ENCODE data around the gene SLC25A26.

SLC25A26 gene

DNA sequence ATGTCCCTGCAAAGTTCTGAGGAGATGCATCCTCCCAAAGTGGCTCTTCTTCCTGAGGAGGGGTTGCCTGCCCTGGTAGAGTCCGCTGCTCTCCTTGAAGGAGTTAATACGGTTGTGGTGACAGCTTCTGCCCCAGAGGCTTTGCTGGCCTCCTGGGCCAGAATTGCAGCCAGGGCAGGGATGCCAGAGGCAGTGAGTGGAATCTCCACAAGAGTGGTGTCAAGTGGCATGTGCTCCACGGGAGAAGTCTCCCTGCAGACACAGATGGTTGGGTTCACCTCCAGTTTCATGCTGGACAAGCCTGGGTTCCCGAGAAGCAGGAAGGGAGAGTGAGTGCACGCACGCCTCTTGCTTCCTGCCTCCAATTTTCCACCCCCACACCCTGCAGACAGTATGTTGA, 105.5 kb downstream of the SLC25A26 start:
- Mint-ChIP-seq H3K4me1 (peaks cover 15% of the 10 kb centered on the region), H3K27ac (peak overlapping the region; percentile 12), H3K9me3 (peaks cover 4% of the 10 kb centered on the region), H3K4me3 (no peak overlapping the region), H3K27me3 (ENCODE audit: low read depth, poor library complexity) (no peaks in the 10 kb centered on the region), H3K36me3 (ENCODE audit: low read depth) (no peaks in the 10 kb centered on the region)
- TF ChIP-seq, protein P1, sequence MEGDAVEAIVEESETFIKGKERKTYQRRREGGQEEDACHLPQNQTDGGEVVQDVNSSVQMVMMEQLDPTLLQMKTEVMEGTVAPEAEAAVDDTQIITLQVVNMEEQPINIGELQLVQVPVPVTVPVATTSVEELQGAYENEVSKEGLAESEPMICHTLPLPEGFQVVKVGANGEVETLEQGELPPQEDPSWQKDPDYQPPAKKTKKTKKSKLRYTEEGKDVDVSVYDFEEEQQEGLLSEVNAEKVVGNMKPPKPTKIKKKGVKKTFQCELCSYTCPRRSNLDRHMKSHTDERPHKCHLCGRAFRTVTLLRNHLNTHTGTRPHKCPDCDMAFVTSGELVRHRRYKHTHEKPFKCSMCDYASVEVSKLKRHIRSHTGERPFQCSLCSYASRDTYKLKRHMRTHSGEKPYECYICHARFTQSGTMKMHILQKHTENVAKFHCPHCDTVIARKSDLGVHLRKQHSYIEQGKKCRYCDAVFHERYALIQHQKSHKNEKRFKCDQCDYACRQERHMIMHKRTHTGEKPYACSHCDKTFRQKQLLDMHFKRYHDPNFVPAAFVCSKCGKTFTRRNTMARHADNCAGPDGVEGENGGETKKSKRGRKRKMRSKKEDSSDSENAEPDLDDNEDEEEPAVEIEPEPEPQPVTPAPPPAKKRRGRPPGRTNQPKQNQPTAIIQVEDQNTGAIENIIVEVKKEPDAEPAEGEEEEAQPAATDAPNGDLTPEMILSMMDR (IDR thresholded peaks at IDR 0.05) = no peak
- DNase-seq = peak; percentile 12

DNA sequence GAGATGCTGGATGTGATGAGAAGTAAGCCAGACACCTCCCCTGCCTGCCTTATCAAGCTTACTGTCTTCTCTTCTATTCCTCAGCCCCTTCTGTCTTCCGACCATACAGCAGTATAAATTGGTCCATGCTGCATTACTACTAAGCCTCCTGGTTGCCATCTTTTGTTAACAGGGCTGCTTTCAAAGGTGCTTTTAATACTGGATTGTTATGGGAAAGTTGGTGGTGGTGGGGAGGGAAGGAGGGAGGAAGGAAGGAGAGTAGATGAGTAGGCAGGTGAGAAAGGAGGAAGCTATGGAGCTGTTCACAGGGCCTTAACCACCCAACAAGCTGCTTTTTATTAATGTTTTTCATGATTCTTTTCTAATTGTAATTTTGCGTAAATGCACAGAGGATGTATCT, 114.9 kb downstream of the SLC25A26 start:
- no peak overlapping the region for H3K4me3 Mint-ChIP-seq
- no peak for DNase-seq
- peaks cover 10% of the 10 kb centered on the region for H3K36me3 Mint-ChIP-seq (ENCODE audit: low read depth)
- H3K4me1 Mint-ChIP-seq = no peaks in the 10 kb centered on the region
- H3K9me3 Mint-ChIP-seq = no peaks in the 10 kb centered on the region
- peaks cover 4% of the 10 kb centered on the region for H3K27me3 Mint-ChIP-seq (ENCODE audit: low read depth, poor library complexity)
- peak overlapping the region; percentile 3 for H3K27ac Mint-ChIP-seq
- TF ChIP-seq, protein P1 (IDR thresholded peaks at IDR 0.05) = no peak

DNA sequence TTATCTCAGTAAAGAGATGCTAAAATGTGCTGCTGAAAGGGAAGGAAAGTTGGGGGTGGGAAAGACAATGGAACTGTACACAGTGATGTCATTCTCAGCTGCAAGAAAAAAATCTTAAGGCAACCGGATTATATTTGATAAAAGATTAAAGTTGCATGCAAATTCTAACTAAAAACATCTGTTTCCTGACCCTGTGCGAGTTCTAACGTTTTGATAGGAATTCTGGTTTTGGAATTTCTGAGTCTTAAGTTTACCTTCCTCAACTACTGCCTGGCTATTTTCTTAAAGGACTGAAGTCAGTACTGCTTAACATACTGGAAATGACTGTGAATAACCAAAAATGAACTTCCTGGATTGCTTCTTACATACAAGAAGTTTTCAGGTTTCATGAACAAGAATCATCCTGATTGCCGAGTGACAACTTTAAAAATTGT, 115.5 kb downstream of the SLC25A26 start:
- Mint-ChIP-seq H3K27me3 (ENCODE audit: low read depth, poor library complexity) (peaks cover 4% of the 10 kb centered on the region), H3K4me1 (no peaks in the 10 kb centered on the region), H3K9me3 (no peaks in the 10 kb centered on the region), H3K27ac (no peak overlapping the region), H3K36me3 (ENCODE audit: low read depth) (peaks cover 10% of the 10 kb centered on the region), H3K4me3 (no peak overlapping the region)
- TF ChIP-seq, protein P1 (IDR thresholded peaks at IDR 0.05) = no peak
- no peak for DNase-seq

DNA sequence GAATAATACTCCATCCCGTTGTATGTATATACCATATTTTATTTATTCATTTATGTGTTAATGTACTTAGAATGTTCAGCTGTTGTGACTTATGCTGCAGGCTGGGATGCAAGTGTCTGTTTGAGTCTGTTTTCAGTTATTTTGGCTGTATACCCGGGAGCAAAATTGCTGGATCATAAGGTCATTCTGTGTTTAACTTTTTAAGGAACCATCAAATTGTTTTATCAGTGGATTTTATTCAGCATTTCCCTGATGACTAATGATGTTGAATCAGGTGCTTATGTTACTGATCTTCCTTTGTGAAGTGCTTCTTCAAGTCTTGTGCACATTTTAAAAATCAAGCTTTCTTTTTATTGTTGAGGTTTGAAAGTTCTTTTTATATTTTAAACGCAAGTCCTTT, 118.1 kb downstream of the SLC25A26 start:
- no peaks in the 10 kb centered on the region for H3K9me3 Mint-ChIP-seq

DNA sequence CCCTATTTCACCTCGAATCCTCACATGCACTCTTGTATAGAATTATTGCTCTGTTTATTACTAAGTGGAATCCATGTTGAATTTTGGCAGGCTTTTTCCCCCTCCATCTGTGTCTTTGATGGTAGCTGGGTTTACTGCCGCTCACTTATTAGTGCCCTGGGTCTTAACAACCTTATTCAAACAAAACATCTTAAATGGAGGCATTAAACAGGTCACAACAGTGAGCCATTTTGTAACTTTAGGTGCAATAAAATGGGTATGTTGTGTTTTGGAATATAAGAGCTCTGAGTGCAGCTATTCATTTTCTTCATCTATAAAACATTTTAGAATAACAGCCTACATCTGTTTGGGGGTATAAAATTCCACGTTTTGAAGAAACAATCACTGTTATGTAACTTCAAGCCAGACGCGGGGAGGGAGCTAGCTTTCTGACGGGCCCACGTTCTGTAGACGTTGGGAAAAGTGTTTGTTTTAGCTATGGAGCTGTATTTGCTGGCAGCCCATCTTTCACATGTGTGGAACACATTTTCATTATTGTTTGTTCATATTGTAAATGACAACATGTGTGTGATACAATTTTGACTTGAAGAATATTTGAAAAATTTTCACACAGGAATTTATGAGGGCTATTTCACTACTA, 122.0 kb downstream of the SLC25A26 start:
- Mint-ChIP-seq H3K27ac (no peak overlapping the region), H3K9me3 (peaks cover 13% of the 10 kb centered on the region), H3K27me3 (ENCODE audit: low read depth, poor library complexity) (no peaks in the 10 kb centered on the region), H3K4me3 (no peak overlapping the region), H3K36me3 (ENCODE audit: low read depth) (peaks cover 17% of the 10 kb centered on the region), H3K4me1 (peaks cover 30% of the 10 kb centered on the region)
- TF ChIP-seq, protein P1 (IDR thresholded peaks at IDR 0.05) = no peak
- no peak for DNase-seq

More for the DNA sequence above, 118.1 kb downstream of the SLC25A26 start:
- Mint-ChIP-seq H3K27ac (no peak overlapping the region), H3K4me3 (no peak overlapping the region), H3K36me3 (ENCODE audit: low read depth) (no peaks in the 10 kb centered on the region), H3K4me1 (peaks cover 11% of the 10 kb centered on the region), H3K27me3 (ENCODE audit: low read depth, poor library complexity) (no peaks in the 10 kb centered on the region)
- no peak for DNase-seq
- TF ChIP-seq, protein P1 (IDR thresholded peaks at IDR 0.05) = no peak

DNA sequence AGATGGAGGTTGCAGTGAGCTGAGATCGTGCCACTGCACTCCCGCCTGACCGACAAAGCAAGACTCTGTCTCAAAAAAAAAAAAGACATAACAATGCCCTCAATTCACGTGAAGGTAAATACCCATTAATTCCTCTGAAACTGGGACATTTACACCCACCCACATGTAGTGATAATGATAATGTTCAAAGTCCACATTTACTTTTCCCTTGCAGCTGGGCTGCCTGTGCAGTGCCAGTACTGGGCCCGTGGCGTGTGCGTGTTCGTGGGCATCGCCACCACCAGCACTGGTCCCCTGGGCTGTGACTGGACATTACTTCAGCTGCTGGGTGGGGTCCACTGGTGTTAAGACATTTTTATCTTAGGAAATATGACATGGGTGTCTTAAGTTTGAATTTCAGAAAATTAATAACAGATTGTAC, 123.6 kb downstream of the SLC25A26 start:
- Mint-ChIP-seq H3K4me3 (no peak overlapping the region), H3K27me3 (ENCODE audit: low read depth, poor library complexity) (no peaks in the 10 kb centered on the region), H3K9me3 (peaks cover 17% of the 10 kb centered on the region), H3K36me3 (ENCODE audit: low read depth) (peaks cover 23% of the 10 kb centered on the region), H3K4me1 (peaks cover 30% of the 10 kb centered on the region), H3K27ac (no peak overlapping the region)
- no peak for DNase-seq
- TF ChIP-seq, protein P1 (IDR thresholded peaks at IDR 0.05) = no peak
